HL-60/S4 treated with retinoic acid at 250 ng/mL for 4 days and 3 days (cell line): ENCODE measurements around the gene SNTG2.

Experiments
- in situ Hi-C: fragments of 300-500 bp; cut with MboI; formaldehyde crosslinking; loops from 2 replicates; pipeline ENCODE4 v1.7.0; 2022; ENCODE audit warnings: low sequenced_read_pairs

The SNTG2 gene

GRCh38 chr2:1046067-1046466, 95.4 kb downstream of the SNTG2 start:
- in situ Hi-C loops: no loop called here

DNA sequence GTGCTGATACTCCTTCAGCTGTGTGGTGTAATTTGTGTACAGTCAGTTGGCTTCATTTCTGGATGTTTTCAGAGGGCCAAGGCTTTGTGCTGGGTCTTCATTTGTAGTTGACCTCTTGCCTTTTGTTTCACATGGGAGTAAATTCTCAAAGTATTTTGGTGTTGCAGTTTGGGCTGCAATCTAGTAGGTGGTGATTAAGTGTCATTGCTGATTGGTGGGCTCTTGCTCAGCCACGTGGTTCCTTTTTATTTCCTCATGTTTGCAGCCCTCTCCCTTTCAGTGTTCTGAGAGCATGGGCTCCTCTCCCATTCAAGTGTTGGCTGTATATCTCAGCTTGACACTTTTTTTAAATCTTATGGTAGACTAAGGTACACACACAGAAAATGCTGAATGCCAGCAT, 96.8 kb downstream of the SNTG2 start:
- in situ Hi-C loops: no loop called here

GRCh38 chr2:1049691-1050090, 99.0 kb downstream of the SNTG2 start:
- in situ Hi-C loops: no loop called here

- in situ Hi-C loops: no loop called here
Measured at GRCh38 chr2:1051075-1051474, 100.4 kb downstream of the SNTG2 start.

GRCh38 chr2:1052771-1053191, 102.1 kb downstream of the SNTG2 start:
- in situ Hi-C loops: no loop called here

DNA sequence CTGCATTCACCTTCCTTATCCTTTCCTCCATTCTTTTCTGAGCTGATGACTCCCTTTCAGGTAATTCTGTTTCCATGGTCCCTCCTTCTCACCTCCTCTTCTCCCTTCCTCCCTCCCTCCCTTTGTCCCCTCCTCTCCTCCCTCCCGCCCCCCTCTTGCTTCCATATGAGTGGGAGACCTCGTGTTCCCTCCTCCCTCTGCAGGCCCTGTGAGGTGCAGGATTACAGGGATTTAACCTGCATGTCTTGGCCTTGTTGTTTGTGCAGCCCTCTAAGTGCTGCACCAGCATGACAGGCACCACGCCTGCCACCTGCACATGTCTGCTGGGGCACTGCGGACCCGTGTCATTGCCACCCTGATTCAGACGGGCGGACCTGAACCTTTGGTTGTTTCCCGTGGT, 103.1 kb downstream of the SNTG2 start:
- in situ Hi-C loops: no loop called here

DNA sequence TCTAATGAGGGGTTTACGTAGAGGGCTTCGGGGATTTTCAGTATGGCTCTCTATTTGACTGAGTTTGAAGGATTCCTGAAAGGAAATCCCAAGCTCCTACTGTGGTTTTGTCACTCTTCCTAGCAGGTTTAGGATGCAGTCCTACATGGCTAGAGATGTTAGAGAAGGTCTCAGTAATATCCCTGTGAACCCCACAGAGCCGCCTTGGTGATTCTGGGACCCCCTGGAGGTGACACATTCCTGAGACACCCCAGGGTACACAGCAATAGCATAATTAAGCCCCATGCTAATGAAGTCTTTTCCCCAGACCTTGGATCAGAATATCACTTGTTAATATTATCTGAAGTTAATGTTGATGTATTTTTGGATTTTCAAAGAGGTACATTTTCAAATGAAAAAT, 103.8 kb downstream of the SNTG2 start:
- in situ Hi-C loops: no loop called here

DNA sequence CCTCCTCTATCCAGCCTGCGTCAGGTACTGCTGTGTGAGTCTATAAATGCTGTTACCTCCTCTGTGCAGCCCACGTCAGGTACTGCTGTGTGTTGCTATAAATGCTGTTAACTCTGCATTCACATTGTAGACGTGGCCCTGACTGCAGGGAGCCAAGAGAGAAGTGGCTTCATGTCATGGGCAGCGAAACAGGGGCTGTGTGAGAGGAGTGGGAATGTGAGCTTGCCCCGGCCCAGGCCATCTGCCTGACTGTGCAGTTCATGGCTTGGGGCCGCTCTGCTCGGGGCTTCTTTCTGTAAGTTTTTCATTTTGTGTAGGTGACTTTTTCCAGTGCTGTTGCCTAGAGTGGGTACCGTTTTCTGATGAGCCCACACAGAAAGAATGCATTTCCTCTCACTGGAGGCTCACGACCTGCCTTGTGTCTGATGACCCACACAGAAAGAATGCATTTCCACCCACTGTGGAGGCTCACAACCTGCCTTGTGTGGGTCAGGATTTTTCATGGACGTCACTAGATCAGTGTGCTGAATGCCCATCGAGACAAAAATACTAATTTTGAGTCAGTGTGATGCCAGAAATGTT, 104.5 kb downstream of the SNTG2 start:
- in situ Hi-C loops: no loop called here

DNA sequence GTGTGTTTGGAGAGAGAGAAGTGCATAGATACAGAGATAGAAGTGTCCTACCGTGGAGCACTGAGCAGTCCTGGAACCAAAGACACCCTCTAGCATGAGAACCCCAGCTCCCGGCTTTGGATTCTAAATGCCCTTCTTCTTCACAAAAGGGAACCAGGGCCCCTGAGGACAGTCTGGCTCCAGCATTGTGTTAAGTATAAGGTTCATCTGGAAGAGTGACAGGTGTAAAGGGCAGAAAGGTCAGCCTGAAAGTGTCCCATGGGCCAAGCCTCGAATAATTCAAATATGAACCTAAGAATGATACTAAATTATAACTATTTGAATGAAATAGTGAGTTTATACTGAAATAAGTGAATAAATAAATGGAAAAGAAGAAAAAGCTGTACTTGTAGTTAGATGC, 109.7 kb downstream of the SNTG2 start:
- in situ Hi-C loops: no loop called here

GRCh38 chr2:1060987-1061386, 110.3 kb downstream of the SNTG2 start:
- in situ Hi-C loops: no loop called here

DNA sequence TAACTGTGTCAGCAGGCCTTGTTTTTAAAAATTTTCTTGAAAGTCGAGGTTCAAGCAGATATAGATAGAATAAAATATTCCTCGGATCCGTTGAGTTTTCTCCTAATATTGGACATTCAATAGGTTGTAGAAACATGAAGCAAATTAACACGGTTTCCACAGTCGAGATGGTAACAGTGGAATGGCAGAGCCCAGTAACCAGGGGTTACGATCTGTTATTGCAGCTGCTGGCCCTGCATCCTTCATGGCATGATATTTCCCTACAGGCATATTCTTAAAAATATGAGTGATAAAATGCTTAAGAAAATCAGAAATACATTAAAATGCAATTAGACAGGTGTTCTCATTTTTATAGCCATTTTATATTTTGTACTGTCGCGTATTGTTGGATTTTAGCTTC, 117.6 kb downstream of the SNTG2 start:
- in situ Hi-C loops: no loop called here

GRCh38 chr2:1068822-1069221, 118.2 kb downstream of the SNTG2 start:
- in situ Hi-C loops: no loop called here

GRCh38 chr2:1069847-1070246, 119.2 kb downstream of the SNTG2 start:
- in situ Hi-C loops: no loop called here

GRCh38 chr2:1070601-1071000, 120.0 kb downstream of the SNTG2 start:
- in situ Hi-C loops: no loop called here

DNA sequence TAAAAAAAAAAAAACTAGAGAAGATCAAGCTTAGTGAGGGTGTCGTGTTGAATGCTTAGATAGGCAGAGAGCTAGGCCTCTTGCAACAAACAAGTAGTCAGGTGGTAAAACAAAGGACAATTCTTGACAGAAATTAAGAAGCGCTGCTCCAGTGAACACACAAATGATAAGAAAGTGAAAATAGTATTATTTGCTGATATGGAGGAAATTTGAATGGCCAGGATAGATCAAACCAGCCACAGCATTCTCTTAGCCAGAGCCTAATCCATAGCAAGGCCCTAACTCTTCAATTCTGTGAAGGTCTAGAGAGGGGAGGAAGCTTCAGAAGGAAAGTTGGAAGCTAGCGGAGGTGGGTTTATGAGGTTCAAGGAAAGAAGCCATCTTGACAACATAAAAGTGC, 121.0 kb downstream of the SNTG2 start:
- in situ Hi-C loops: no loop called here

GRCh38 chr2:1072250-1072649, 121.6 kb downstream of the SNTG2 start:
- in situ Hi-C loops: no loop called here

DNA sequence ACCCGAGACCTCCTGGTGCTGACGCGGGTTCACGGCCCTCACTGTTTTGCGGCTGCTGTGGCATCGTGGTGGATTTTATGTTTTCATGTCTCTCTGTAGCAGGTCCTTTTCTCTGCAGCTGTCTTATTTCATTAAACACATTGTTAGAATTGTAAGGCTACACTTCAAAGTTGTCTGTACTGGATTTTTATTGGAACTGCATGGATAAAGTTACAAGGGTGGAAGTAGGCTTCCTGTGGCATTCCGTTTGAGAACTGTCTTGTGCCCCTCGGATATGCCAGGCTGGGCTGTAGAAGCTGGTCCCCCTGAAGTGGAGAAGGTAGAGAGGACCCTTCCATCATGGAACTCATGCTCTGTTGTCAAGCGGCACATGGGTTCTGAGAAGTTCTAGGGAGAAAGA, 127.3 kb downstream of the SNTG2 start:
- in situ Hi-C loops: no loop called here

- in situ Hi-C loops: no loop called here
Measured at GRCh38 chr2:1078326-1078725, 127.7 kb downstream of the SNTG2 start.

- in situ Hi-C loops: no loop called here
Measured at GRCh38 chr2:1079873-1080799, 129.5 kb downstream of the SNTG2 start.

DNA sequence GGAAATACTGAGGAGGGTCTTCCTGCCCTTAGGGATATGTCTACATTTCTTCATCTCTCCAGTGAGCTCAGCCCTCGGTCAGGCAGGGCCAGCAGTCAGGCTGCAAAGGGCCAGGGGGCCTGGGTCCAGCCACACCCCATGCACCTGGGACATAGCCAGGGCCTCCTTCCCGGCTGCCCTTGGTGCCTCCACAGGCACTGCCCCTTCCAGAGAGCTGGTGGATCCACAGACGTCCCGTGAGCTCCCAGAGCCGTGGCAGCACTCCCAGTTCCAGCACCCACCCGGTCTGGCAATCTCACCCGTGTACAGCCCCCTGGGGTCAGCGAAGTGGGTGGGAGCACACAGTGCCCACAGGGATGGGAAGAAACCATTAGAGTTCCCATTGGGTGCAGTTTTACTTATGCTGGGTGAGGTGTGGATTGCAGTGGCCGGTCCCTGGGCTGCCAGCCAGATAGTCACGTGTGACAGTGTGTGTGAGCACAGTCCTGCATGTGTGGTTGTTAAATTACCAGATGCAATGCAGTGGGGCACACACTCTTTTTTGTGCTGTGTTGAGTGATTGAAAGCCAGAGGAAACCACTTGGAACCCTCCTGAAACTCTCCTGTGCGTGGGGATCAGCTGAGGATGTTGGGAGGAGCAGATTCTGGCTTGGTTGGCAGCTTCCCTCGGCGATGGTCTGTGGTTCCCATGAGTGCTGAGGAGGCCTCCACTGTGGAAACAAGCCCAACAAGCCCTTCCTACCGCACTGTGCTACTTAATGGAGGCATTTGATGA, 131.0 kb downstream of the SNTG2 start:
- in situ Hi-C loops: no loop called here

DNA sequence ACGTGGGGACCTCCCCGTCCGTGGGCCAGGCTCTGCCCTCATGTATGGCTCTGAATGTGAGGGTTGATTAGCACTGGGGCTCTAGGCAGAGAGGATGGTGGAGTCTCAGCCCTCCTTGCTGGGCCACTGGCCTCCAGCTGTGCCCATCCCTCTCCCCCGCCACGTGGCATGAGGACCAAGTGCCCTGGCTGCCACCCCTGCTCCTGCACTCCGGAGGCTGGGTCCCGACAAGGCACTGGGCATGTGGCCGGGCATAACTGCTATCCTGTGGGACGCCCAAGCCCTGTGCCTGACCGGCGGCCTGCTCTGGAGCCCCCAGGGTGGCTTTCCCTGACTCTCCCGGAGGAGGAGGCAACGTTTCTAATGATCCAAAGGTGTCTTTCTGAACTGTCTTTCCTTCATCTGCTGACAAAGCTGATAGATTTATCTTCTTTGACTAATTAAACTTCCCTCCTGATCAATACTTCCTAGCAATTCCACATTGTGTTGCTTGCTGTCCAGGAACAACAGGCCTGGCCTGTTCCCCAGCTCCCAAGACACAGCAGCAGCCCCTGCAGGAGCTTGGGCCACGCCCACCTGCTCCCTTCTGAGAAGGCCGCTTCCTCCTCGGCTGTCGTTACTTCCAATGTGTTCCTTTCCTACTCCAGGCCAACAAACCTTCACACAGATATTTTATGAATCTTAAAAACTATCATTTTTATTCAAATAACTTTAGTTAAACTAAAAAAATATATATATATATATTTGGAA, 132.0 kb downstream of the SNTG2 start:
- in situ Hi-C loops: no loop called here
